Measurements from ENCODE around the gene SOX6. TPM values are rescaled to one million over a fixed set of nuclear protein-coding genes. Genes with fewer than 3 reads are reported as not detected.

Gene SOX6
- polyA plus RNA-seq, 3 donors, result not detected

- Mint-ChIP-seq H3K4me1 (no peaks in the 10 kb centered on the region), H3K36me3 (no peaks in the 10 kb centered on the region), H3K27ac (no peak overlapping the region), H3K9me3 (peaks cover 0 to 10% (median 5%) of the 10 kb centered on the region in 7 donors), H3K4me3 (no peak overlapping the region), H3K27me3 (ENCODE audit: low read depth in 3 of 3) (no peaks in the 10 kb centered on the region)
- DNase-seq, result no peak
- WGBS (ENCODE audit: insufficient coverage), result 70% methylated on average over 1 of the region's 2 CpGs
- Histone ChIP-seq H3K4me1 (ENCODE audit: control insufficient read depth in 1 of 2, insufficient read depth in 2 of 2, low read length in 2 of 2) (no peaks in the 10 kb centered on the region), H3K79me2 (ENCODE audit: insufficient read depth, low read length) (no peaks in the 10 kb centered on the region), H3K9ac (ENCODE audit: insufficient read depth, low read length, poor library complexity, severe bottlenecking) (no peak overlapping the region), H3K27me3 (ENCODE audit: control insufficient read depth in 2 of 2, insufficient read depth in 2 of 2, low read length in 2 of 2) (no peaks in the 10 kb centered on the region), H4K20me1 (ENCODE audit: insufficient read depth, low read length) (no peaks in the 10 kb centered on the region), H3K27ac (ENCODE audit: low read depth in 1 of 2, low read length in 2 of 2) (no peak overlapping the region), H3K4me3 (replicated peaks in 1 of 3; ENCODE audit: low read depth in 2 of 3, low read length in 3 of 3) (no peak overlapping the region), H3K36me3 (replicated peaks in 1 of 2; ENCODE audit: control insufficient read depth in 1 of 2, insufficient read depth in 2 of 2, low read length in 2 of 2) (no peaks in the 10 kb centered on the region), H3K4me2 (replicated peaks; ENCODE audit: extremely low read depth, low read length, poor library complexity, severe bottlenecking) (no peak overlapping the region), H2AFZ (ENCODE audit: insufficient read depth, low read depth, low read length, poor library complexity, severe bottlenecking) (no peak overlapping the region), H3K9me3 (replicated peaks in 1 of 2; ENCODE audit: control insufficient read depth in 1 of 2, insufficient read depth in 1 of 2, low read length in 2 of 2) (peaks cover 7 to 10% of the 10 kb centered on the region in 2 donors)
- TF ChIP-seq, protein P1, sequence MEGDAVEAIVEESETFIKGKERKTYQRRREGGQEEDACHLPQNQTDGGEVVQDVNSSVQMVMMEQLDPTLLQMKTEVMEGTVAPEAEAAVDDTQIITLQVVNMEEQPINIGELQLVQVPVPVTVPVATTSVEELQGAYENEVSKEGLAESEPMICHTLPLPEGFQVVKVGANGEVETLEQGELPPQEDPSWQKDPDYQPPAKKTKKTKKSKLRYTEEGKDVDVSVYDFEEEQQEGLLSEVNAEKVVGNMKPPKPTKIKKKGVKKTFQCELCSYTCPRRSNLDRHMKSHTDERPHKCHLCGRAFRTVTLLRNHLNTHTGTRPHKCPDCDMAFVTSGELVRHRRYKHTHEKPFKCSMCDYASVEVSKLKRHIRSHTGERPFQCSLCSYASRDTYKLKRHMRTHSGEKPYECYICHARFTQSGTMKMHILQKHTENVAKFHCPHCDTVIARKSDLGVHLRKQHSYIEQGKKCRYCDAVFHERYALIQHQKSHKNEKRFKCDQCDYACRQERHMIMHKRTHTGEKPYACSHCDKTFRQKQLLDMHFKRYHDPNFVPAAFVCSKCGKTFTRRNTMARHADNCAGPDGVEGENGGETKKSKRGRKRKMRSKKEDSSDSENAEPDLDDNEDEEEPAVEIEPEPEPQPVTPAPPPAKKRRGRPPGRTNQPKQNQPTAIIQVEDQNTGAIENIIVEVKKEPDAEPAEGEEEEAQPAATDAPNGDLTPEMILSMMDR (IDR thresholded peaks at IDR 0.05), result no peak
- intact Hi-C loops (cut with micrococcal nuclease), result no loop called here
Measured at GRCh38 chr11:16248248-16248647, 108.1 kb downstream of the SOX6 start.

DNA sequence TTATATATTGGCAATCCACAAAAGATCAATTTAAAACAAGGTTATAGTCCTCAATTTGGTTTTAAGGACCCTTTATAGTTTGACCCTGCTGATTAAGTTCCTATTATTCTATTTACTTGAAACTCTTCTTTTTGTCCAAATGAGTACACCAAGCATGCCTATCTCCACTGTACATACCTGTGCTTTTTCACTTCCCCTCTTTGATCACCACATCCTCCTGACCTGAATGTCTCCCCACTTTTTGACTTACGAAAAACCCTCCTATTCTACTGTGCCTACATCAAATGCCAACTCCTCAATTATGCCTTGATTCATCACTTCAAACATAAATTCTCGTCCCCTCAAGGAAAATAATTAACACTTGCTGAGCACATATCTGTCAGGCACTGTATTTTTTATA, 113.5 kb downstream of the SOX6 start:
- H3K27ac Mint-ChIP-seq, result no peak overlapping the region

More for the DNA sequence above, 113.5 kb downstream of the SOX6 start:
- Mint-ChIP-seq H3K36me3 (no peaks in the 10 kb centered on the region), H3K27me3 (ENCODE audit: low read depth in 3 of 3) (peaks cover 0 to 1% (median 0%) of the 10 kb centered on the region in 3 donors), H3K4me1 (no peaks in the 10 kb centered on the region), H3K9me3 (peaks cover 0 to 5% (median 0%) of the 10 kb centered on the region in 7 donors), H3K4me3 (no peak overlapping the region)
- WGBS (ENCODE audit: insufficient coverage), result 90% methylated on average over 2 of the region's 2 CpGs
- H3K4me2 ChIP-seq (replicated peaks; ENCODE audit: extremely low read depth, low read length, poor library complexity, severe bottlenecking), result no peak overlapping the region
- no peaks in the 10 kb centered on the region for H3K27me3 ChIP-seq (ENCODE audit: control insufficient read depth in 2 of 2, insufficient read depth in 2 of 2, low read length in 2 of 2)
- TF ChIP-seq, protein P1 (IDR thresholded peaks at IDR 0.05), result no peak
- H3K36me3 ChIP-seq (replicated peaks in 1 of 2; ENCODE audit: control insufficient read depth in 1 of 2, insufficient read depth in 2 of 2, low read length in 2 of 2), result no peaks in the 10 kb centered on the region
- no peaks in the 10 kb centered on the region for H4K20me1 ChIP-seq (ENCODE audit: insufficient read depth, low read length)
- no peak overlapping the region for H3K27ac ChIP-seq (ENCODE audit: low read depth in 1 of 2, low read length in 2 of 2)
- no peaks in the 10 kb centered on the region for H3K79me2 ChIP-seq (ENCODE audit: insufficient read depth, low read length)
- H3K4me1 ChIP-seq (ENCODE audit: control insufficient read depth in 1 of 2, insufficient read depth in 2 of 2, low read length in 2 of 2), result no peaks in the 10 kb centered on the region
- intact Hi-C loops (cut with micrococcal nuclease), result no loop called here
- no peak overlapping the region for H2AFZ ChIP-seq (ENCODE audit: insufficient read depth, low read depth, low read length, poor library complexity, severe bottlenecking)
- no peak overlapping the region for H3K4me3 ChIP-seq (replicated peaks in 1 of 3; ENCODE audit: low read depth in 2 of 3, low read length in 3 of 3)
- no peaks in the 10 kb centered on the region for H3K9me3 ChIP-seq (replicated peaks in 1 of 2; ENCODE audit: control insufficient read depth in 1 of 2, insufficient read depth in 1 of 2, low read length in 2 of 2)
- no peak for DNase-seq
- H3K9ac ChIP-seq (ENCODE audit: insufficient read depth, low read length, poor library complexity, severe bottlenecking), result no peak overlapping the region
